ENCODE measurements around the gene DGKZ.

The DGKZ gene

DNA sequence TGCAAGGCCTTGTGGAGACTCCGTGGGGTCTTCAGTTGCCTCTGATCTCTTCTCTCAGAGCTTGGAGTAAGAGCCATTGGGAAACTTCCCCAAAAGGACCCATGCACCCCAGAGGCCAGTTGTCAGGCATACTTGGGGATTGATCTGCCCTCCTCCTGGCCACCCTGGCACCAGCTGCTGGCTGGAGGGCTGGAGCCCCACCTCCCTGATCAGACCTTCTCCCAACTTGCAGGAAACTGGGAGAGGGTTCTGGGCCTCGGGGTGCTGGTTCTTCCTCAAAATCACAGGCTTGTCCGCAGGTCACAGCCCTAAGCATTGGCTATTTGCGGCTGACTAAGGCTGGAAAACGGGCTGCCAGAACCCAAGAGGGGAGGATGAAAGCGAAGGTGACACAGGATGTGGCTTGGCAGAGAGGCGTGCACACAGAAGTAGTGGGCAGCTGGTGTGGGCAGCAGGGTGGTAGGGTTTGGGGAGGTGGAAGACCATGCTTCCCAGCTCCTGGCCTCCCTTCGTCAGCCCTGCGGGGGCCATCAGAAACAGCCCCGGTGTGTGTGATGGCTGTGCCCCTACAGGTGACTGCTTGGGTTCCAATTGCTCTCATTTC lies 1.3 kb upstream of the DGKZ start:
- DNase-seq = no peak

DNA sequence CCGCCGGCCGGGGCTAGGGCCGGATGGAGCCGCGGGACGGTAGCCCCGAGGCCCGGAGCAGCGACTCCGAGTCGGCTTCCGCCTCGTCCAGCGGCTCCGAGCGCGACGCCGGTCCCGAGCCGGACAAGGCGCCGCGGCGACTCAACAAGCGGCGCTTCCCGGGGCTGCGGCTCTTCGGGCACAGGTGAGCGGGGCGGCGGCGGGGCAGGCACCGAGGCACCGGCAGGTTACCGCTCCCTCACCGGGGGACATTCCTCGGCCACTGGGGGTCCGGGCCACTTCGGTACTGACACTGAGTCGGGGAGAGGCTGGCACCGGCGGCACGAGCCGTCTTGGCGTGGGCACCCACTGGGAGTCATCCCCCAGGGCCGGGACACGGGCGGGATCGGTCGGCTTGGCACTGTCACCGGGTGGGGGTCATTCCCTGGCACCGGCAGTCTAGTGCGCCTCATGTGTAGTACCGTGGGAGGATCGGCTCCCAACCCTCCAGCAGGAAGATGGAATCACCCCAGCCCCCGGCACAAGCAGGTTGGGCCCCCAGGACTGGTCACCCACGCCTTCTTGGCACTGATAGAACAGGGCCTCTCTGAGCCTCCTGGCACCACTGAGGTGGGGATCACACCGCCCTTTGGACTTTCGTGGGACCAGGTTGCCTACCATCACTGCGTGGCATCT lies 511 bp downstream of the DGKZ start:
- no peak for DNase-seq

DNA sequence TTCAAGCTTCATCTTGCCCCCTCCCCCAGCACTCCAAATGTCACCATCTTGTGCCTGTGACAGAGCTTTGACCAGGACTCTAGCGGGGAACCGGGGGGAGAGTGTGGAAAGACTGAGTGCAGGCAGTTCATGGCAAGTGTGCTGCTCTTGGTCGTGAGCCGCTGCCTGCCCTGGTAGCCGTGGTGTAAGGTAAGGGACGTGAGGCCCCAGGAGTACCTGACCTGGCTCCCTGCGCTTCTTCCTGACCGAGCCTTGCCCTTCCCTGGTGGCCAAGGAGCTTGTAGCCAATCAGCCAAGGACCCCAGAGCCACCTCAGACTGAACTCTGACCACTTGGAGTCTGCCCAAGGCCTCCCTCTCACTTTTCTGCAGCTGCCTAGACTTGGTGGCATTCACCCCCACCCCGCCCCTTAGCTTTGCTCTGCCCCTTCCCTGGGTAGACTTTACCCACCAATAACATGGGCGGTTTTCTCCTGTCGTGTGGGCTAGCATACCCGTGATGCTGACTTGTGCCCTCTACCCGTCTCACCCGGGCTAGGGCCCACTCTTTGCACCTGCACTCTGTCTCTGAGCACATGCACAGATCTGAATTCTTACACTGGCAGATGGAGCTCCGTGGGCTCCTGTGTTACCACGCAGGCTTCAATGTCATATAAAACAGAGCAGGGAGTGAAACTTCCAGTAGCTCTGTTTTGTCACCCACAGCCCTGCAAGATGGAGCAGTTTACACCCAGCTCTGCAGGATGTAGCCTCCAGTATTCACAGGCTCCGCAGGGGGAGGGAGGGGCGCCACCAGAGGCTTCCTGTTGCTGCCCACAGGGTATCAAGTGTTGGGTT lies 1.5 kb downstream of the DGKZ start:
- DNase-seq = peak; percentile 58

DNA sequence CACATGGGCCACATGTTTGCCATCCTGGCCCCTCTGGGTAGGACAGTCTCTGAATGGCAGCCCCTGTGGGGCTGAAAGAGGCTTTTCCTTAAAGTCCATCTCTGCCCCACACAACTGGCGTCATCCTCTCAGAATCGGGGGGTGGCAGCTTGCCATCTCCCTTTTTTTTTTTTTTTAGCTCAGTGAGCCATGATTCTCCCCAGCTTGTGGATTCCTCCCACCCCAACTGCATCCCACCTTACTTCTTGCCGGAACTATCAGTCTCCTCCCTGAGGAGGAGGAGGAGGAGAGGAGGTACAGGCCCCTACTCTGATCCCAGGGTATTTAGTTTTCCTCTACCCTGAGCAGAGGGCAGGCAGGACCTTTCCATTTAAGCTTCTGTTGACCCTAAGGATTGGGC lies 3.4 kb downstream of the DGKZ start:
- DNase-seq = no peak

DNA sequence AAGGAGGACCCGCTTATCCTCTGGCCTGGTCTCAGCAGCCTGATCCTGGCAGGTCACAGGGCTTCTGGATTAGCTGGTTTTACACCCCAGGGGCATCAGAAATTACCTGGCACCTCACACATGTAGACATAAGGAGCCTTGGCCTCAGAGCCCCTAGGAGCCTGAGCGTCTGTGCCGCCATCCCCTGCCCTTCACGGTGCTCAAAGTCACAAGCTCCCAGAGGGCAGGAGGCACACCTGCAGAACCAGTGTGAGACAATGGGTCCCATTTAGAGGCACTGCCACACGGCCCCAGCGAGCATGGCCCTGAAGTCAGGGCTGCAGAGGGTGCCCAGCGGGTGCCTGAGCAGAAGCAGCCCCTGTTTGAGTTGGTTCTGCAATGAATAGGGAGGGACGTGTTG lies 3.9 kb downstream of the DGKZ start:
- DNase-seq = no peak

DNA sequence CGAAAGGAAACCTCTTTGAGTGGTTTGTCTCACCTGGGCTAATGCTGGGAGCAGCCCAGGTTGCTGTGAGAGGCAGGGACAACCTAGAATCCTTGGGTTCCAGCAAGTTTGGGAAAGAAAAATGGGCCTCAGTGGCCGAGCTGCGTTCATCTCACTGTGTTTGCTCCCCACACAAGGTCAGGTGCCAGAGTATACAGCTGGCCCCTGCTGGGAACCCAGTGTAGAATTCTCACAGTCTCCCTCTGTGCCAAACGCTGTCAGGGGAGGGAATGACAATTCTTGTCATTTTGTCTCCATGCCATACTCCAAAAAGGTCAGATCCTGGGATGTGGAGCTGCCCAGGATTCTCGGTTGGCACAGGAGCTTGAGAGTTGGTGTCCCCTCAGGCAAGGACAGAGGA lies 4.3 kb downstream of the DGKZ start:
- DNase-seq = no peak

DNA sequence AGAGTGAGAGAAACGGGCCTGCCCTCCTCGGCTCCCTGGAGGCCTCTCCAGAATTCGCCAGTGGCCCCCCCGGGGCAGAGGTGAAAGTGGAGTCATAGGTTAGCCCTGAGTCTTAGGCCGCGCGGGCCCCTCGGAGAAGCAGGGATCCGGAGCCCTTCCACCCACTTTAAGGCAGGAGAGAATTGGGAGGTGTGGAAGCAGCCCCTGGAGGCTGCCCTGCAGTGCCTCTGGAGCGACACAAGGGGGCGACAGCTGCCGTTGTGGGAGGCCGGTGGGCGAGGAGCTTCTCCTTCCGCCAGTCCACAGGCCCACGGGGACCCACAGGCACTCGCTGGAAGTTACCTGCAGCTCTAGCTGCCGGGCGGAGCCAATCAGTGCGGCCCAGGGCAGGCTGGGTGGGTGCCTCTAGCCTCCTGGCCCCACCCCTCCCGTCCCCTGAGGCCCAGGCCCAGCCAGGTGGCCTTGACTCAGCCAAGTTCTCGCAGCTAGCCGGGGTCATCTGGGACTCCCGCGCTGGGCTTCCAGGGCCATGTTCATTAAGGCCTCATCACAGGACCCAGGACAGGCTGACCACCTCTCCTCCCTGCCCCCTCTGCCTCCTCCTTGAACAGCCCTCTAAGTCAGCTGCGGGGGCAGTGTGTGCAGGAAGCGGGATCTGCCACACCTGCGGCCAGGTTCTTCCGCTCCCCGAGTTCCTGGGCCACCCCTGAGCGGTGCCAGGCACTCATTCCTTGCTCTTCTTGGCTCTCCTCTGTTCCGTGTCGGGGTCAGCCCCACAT lies 5.0 kb downstream of the DGKZ start:
- DNase-seq = peak; percentile 68

DNA sequence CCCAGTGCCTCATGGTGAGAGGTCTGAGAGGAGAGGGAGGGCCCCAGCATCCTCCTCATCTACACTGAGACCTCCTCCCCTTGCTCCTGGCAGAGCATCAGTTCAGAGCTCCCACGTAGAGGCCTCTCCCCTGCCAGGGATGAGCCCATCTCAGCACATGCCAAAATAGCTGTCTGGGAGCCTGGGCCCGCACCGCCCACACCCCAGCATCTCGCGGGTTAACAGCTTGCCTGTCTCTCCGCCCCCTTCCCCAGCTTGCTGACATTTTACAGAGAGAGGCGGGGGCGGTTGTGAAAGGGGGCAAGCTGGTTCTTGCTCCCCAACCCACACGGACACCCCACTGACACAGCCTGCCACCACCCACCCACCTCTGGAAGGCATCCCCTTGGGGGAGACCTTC lies 6.4 kb downstream of the DGKZ start:
- no peak for DNase-seq

DNA sequence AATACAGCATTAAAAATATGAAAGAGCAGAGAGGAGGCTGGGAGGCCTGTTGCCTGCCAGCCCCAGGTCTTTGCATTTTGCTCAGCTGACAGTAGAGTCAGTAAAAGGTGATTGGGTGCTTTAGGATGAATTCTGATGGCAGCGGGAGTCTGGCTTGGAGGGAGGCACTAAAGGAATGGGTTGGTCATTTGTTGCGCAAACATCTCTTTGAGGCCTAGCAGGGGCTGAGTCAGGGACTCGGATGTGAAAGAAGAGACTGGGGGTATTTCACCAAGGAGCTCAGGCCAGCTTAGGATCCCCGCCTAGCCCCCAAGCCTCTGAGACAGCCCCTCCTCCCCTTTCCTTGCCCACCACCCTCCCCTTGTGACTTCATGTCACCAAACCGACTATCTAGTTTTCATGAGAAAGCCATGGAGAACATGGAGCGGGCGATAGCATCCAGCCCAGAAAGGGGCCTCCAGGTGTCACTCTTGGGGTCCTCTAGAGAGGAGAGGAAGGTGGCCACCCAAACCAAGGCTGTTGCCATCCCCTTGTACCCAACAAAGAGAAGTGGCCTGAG lies 9.7 kb downstream of the DGKZ start:
- DNase-seq = no peak

DNA sequence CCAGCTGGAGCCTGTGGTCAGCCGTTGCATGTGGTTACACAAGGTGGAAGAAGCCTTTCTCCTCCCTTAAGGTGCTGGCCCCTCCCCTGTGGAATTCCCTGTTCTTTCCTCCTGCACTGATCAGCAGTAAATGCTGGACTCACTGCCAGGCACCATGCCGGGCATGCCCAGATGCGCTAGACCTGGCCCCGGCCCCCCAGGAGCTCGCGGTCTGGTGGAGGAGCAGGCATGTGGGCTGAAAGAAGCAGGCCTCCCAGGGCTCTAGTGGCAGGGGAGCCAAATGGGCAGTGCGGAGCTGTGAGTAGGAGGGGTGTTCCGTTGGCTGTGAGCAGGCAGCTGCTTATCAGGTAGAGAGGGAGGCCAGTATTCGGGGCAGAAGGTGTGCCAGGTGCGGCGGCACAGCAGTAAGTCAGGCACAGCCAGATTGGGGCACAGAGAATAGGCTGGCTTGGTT lies 10.2 kb downstream of the DGKZ start:
- no peak for DNase-seq

DNA sequence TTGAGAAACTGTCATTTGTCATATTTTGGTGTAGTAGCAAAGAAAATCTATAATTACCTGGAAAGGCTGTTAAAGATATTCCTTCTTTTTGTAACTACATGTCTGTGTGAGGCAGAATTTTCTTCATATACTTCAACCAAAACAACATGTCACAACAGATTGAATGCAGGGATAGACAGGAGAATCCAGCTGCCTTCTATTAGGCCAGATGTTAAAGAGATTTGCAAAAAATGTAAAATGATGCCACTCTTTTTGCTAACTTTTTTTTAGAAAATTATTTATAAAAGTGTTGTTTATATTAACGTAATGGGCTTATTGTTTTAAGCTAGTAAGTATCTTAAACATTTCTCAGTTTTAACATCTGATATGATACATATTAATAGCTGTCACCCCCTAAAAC lies 12.7 kb downstream of the DGKZ start:
- no peak for DNase-seq

DNA sequence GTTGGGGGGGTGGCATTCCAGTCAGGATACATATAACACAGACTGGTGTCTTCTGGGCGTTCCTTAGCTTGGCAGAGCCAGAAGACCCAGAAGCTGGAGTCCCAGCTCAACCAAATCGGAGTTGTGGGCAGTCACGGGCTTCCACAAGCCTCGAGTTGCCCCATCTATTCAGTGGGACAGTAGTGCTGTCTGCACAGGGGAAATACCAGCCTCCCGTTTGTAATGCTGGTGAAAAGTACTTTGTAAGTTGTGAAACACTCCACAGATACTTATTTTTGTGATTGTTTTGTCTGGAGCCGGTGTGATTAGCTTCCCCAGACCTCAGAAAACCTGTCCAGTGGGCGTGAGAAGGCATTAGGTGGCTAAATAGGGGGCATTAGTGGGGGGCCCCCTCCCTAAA lies 13.6 kb downstream of the DGKZ start:
- DNase-seq = no peak

DNA sequence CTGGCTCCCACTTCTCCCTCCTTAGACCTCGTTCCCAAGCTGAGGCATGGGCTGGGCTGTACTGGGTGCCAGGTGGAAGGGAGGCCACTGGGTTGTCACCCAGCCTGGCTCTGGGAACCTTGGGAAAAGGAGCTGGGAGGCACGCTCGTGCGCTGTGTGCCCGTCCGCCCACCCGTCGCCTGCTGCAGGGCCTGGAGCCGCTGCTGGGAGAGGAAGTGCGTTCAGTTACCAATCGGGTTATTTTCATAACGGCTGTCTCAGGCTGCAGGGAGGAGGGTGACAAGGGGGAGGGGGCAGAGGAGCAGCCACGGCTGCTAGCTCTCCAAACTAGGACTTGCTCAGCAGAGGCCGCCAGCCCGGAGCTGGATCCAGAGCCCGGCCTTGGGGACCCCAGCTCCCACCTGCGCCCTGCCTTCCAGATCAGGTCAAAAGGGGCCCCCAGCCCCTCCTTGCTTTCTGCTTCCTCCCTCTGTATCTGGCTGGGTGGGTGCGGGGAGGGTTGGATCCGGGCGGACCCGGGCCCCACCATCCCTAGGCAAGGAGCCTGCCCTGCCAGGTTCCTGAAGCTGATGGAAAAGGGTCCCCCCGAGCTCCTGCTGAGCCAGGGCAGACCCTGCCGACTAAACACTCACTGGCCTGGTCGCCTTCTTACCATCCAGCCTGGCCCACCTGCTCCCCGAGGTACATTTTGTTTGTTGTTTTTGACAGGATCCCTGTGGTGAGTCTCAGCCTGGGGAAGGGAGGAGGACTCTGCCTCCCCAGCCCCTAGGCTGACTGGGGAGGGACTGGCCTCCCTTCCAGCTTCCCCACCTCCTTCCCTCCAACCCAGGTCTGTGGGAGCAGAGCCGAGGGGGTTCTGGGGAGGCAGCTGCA lies 14.3 kb downstream of the DGKZ start:
- peak; percentile 52 for DNase-seq

DNA sequence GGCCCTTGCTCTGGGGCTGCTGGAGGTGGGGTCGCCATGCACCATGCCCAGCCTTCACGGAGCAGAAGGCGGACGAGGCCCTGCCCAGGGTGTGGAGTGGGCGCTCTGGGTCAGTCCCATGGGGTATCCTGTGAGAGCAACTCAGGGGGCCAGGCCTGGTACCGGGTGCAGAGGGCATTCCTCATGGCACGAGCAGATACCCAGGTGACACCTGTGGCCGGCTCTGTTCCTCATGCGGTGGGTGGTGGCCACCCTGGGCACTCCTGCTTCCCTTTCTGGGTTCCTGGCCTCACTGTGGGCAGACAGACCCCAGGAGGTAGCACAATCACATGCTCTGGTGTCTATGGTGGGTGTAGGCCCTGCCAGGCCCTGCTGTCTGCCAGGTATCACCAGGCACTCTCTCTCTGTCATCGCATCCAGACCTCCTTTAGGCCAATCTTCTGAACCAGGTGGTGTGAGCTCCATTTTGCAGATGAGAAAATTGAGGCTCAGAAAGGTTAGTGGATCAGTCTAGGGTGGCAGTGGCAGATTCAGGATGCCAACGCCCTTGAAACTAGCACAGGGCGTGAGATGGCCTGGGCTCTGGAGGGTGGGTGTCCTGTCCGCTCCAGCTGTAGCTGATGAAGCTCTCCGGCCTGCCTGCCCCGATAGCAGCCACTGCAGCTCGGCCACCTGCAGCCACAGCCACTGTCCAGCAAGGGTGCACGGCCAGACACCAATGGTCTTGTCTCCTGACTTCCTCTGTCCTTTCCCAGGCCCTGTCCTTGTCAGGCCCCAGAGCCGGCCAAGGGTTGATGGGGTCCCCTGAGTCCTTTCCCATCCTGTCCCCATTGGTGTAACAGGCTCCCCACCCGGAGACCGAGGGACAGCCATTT lies 15.1 kb downstream of the DGKZ start:
- DNase-seq = no peak

DNA sequence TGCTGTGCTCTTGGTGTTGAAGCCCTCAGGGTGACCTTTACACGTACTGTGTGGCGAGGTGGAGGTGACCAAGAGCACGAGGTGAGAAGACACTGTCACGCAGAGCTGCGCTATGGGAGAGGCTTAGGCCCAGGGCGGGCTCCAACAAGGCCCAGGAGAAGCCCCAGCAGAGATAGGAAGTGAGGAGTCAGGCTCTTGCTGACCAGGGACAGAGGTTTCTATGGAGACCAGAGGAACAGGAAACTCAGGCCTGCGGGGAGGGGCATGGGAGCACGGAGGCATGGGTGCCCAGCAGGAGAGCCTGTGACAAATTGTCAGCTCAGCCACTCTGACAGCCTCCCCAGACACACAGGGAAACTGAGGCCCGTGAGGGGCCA lies 15.8 kb downstream of the DGKZ start:
- DNase-seq = no peak

DNA sequence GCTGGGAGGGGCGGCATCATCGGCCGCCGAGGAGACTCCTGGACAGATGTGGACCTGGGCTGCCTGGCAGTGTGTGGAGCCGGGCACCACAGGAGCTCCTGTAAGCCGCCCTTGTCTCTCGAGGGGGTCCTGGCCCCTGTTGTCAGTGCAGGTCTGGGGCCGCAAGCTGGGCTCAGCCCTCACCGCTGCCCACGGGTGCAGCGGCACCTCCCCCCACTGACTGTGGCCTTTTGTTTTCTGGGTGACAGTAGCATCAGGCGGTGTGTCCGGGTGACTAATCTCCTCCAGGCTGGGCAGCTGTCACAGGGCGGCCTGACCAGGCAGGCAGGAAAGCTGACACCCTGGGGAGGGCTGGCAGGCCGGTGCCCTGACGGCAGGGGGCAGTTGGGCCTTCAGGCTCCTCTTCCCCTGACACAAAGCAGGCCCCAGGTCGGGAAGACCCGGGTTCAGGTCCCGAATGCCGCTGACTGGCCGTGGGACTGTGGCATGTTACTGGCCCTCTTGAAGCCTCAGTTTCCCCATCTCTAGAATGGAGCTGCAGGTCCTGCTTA lies 16.3 kb downstream of the DGKZ start:
- DNase-seq = no peak

DNA sequence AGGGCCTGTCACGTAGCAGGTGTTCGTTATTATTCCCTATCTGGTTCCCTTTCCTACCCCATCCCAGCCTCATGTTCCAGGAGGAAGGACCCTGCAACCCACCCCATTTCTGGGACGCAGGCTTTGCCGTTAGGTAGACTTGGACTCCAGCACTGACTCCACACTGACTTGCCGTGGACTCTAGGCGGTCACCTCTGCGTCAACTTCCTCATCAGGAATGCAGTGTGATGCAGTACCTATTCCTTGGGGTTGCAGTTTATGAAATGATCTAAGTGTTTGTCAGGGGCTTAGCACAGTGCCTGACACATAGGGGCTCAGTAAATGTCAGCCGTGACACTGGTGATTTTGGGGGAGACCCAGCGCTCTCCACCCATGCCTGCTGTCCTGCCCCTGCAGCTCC lies 16.8 kb downstream of the DGKZ start:
- DNase-seq = no peak

DNA sequence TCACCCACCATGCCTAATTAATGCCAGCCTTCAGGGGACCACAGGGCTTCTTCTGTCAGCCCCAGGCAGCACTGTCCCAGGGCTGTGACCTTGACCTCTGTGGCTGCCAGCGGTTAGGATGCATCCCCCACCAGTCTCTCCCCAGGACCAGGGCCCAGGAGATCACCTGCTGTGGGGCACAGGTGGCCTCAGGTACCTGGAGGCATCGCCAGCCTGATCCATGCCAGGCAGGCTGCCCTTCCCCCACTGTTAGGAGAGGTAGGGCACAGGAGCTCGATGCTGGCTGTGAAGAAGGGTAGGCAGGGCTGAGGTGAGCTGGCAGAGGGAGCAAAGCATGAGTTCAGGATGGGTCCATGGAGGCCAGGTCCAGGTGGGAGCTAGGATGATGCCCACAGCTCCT lies 17.5 kb downstream of the DGKZ start:
- no peak for DNase-seq

DNA sequence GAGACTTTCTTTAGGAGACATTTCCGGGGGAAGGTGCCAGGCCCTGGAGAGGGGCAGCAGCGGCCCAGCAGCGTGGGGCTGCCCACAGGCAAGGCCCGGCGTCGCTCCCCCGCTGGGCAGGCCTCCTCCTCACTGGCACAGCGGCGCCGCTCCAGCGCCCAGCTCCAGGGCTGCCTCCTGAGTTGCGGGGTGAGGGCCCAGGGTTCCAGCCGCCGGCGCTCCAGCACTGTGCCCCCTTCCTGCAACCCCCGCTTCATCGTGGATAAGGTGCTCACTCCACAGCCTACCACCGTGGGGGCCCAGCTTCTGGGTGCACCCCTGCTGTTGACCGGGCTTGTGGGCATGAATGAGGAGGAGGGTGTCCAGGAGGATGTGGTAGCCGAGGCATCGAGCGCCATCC lies 19.0 kb downstream of the DGKZ start:
- no peak for DNase-seq

DNA sequence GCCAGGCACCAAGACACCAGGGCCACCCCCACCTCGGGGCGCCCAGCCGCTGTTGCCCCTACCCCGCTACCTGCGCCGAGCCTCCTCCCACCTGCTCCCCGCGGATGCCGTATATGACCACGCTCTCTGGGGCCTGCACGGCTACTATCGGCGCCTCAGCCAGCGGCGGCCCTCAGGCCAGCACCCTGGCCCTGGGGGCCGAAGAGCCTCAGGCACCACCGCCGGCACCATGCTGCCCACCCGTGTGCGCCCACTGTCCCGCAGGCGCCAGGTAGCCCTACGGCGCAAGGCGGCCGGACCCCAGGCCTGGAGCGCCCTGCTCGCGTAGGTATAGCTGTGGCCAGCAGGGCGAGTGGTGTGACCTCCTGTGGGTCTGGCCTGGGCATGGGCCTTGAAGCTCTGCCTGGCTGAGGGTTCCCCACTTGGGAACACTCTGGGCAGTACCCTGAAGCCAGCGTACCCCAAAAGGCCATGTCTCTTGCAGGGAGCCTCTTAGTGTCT lies 19.4 kb downstream of the DGKZ start:
- DNase-seq = no peak
